GM12878 (cell line): ENCODE results near the gene MYL11. TPM values are rescaled to one million over a fixed set of nuclear protein-coding genes. Genes with fewer than 3 reads are reported as not detected.

Experiments
- ATAC-seq: fragments of 200-7000 bp; cut with Tn5 transposase; 3 replicates; pipeline ENCODE4 v1.9.1; 2020; ENCODE audit warnings: mild to moderate bottlenecking, moderate library complexity
- BruUV-seq: library from RNA; stranded (reverse); fragments of 400-500 nt; replicated peaks from 2 replicates; lab custom pipeline; 2021; lab: Mats Ljungman, UMichigan
- CTCF ChIA-PET: fragments of 300-600 bp; sonication (Branson Sonifier 250); formaldehyde crosslinking; extraction: SDS; loops from one replicate; lab custom pipeline; 2021; ENCODE audit warnings: inconsistent platforms; lab: Yijun Ruan, JAX
- POLR2A ChIA-PET: fragments of 350-600 bp; formaldehyde crosslinking; extraction: SDS; loops from one replicate; lab custom pipeline; 2021; ENCODE audit warnings: inconsistent platforms; lab: Charles Lee
- RAD21 ChIA-PET: fragments of 300-600 bp; sonication (Branson Sonifier 250); formaldehyde crosslinking; loops from one replicate; lab custom pipeline; 2023; ENCODE audit warnings: antibody characterized with exemption; ENCODE audit not compliant: unreplicated experiment; lab: Charles Lee
- SMC1A ChIA-PET: fragments of 300-600 bp; sonication (Branson Sonifier 250); formaldehyde crosslinking; loops from one replicate; lab custom pipeline; 2023; ENCODE audit not compliant: unreplicated experiment, uncharacterized antibody; lab: Charles Lee
- DNase-seq: peaks from one replicate; pipeline ENCODE4 v3.0.0-alpha.2; 2011; ENCODE audit warnings: low read depth, low spot score
- FAIRE-seq: peaks from 3 replicates; lab custom pipeline; 2011; peaks lifted over from hg19 to GRCh38; lab: Jason Lieb, UNC
- H2AFZ ChIP-seq: 2 replicates; pipeline ENCODE4 v1.6.0; 2011; ENCODE audit warnings: low read depth, low read length, control low read depth; ENCODE audit not compliant: control insufficient read depth
- H3K27ac ChIP-seq: 2 replicates; pipeline ENCODE4 v1.5.1; 2011; ENCODE audit warnings: control low read depth; ENCODE audit not compliant: control insufficient read depth, insufficient read depth
- H3K27me3 ChIP-seq, 2 experiments: replicated peaks in 1 of 2; 2 replicates each; pipeline versions ENCODE4 v1.6.0 to v1.6.1; 2011; ENCODE audit warnings: low read length in 1 of 2; ENCODE audit not compliant: control insufficient read depth in 2 of 2, insufficient read depth in 2 of 2
- H3K36me3 ChIP-seq, 2 experiments: 2 replicates each; pipeline ENCODE4 v1.5.1; 2011; ENCODE audit warnings: low read length in 1 of 2; ENCODE audit not compliant: control insufficient read depth in 2 of 2, insufficient read depth in 2 of 2
- H3K4me1 ChIP-seq: 2 replicates; pipeline ENCODE4 v1.6.1; 2011; ENCODE audit warnings: mild to moderate bottlenecking, low read length, moderate library complexity, mixed read lengths; ENCODE audit not compliant: control insufficient read depth, insufficient read depth
- H3K4me2 ChIP-seq: 2 replicates; pipeline ENCODE4 v1.6.0; 2011; ENCODE audit warnings: control low read depth; ENCODE audit not compliant: control insufficient read depth, insufficient read depth
- H3K4me3 ChIP-seq: fragments of 200-600 bp; sonication (generic); 2 replicates; pipeline ENCODE4 v1.5.1; 2016
- H3K79me2 ChIP-seq: 2 replicates; pipeline ENCODE4 v1.6.0; 2011; ENCODE audit warnings: low read length; ENCODE audit not compliant: control insufficient read depth, insufficient read depth
- H3K9ac ChIP-seq: 2 replicates; pipeline ENCODE4 v1.8.0; 2011; ENCODE audit warnings: low read length, control low read depth, mixed read lengths; ENCODE audit not compliant: control insufficient read depth, insufficient read depth
- H3K9me3 ChIP-seq: replicated peaks from 3 replicates; pipeline ENCODE4 v1.5.1; 2011; ENCODE audit warnings: mild to moderate bottlenecking, low read length; ENCODE audit not compliant: control insufficient read depth, insufficient read depth
- H4K20me1 ChIP-seq: 2 replicates; pipeline ENCODE4 v1.6.0; 2011; ENCODE audit not compliant: control insufficient read depth, insufficient read depth
- BCL11A ChIP-seq: IDR thresholded peaks from 2 replicates; pipeline ENCODE4 v1.6.1; 2011; ENCODE audit warnings: low read depth, low read length
- BRCA1 ChIP-seq: IDR thresholded peaks from 2 replicates; pipeline ENCODE4 v1.6.1; 2011; ENCODE audit warnings: low read depth, low read length, improper control_type of control experiment
- ETV6 ChIP-seq, 2 experiments: fragments of 450-650 bp in 1 of 2; IDR thresholded peaks in 1 of 2; conservative IDR thresholded peaks in 1 of 2; 2 replicates each; pipeline ENCODE4 v1.6.1; 2014; ENCODE audit warnings: antibody characterized with exemption in 1 of 2, borderline replicate concordance in 1 of 2, low read depth in 1 of 2, mild to moderate bottlenecking in 1 of 2, moderate library complexity in 1 of 2
- SIN3A ChIP-seq: IDR thresholded peaks from 2 replicates; pipeline ENCODE4 v1.6.1; 2012; ENCODE audit warnings: low read depth, low read length, improper control_type of control experiment
- ZNF24 ChIP-seq: fragments of 450-650 bp; IDR thresholded peaks from 2 replicates; pipeline ENCODE4 v1.6.1; 2017; ENCODE audit warnings: antibody characterized with exemption, mild to moderate bottlenecking
- ZZZ3 ChIP-seq: IDR thresholded peaks from 2 replicates; pipeline ENCODE4 v1.6.1; 2011; ENCODE audit warnings: low read depth; ENCODE audit not compliant: control insufficient read depth, insufficient read length
- WGBS: methylation state at CpG from one replicate; pipeline ENCODE4 v1.1.6; 2016; ENCODE audit warnings: low lambda C conversion rate; ENCODE audit not compliant: insufficient replicate concordance, insufficient coverage; ENCODE audit errors: missing lambda C conversion rate; 5-methylcytosine and 5-hydroxymethylcytosine counted together
- in situ Hi-C: fragments of 300-500 bp; cut with MboI; formaldehyde crosslinking; loops from 9 replicates; pipeline ENCODE4 v1.14.3; 2018; ENCODE audit warnings: mixed read lengths
- intact Hi-C: fragments of 100-400 bp; cut with micrococcal nuclease; formaldehyde crosslinking; loops from one replicate; pipeline ENCODE4 v1.14.2; 2022; ENCODE audit not compliant: unreplicated experiment
- polyA plus RNA-seq, 11 experiments: library from polyadenylated mRNA; depleted of rRNA in 4 of 11; unstranded in 6 of 11; stranded (reverse) in 5 of 11; fragments of >200 nt; fragmentation: Nextera tagmentation in 4 of 11; fragmentation: Illumina TruSeq in 1 of 11; extraction: Ambion mirVana in 4 of 11; extraction: Trizol in 1 of 11; gene quantifications; 1 replicate in 1 of 11; 2 replicates in 10 of 11; pipeline versions ENCODE4 v1.2.1 to v1.2.3, GENCODE V29; 2011 to 2016; ENCODE audit warnings: inconsistent platforms in 2 of 11, missing spikeins in 2 of 11, low read depth in 1 of 11
- total RNA-seq, 4 experiments: library from RNA; depleted of rRNA in 3 of 4; stranded (reverse); fragments of >200 nt in 3 of 4; fragmentation: Illumina TruSeq in 1 of 4; extraction: Trizol in 1 of 4; gene quantifications; 2 replicates each; pipeline versions ENCODE4 v1.2.1 to v1.2.3, GENCODE V29; 2013 to 2021
- TF ChIP-seq, protein P1 (sequence below): IDR thresholded peaks from 2 replicates; pipeline ENCODE4 v1.6.1; 2012; ENCODE audit warnings: improper control_type of control experiment, low read depth, low read length; ENCODE audit not compliant: insufficient replicate concordance

The MYL11 gene
- total and polyA plus RNA-seq, 10 of the 15 experiments (the other 5 are each of a cell fraction or from before 2014, with no cell fraction given): 0.19 to 1.2 (median 0.61) TPM; not detected in 5

- ChIA-PET CTCF (interaction anchor here (0.8 to 2.8 kb wide), 6 partner anchors 16 to 262 kb away, joined by 3 to 15 read pairs (median 4); partner anchors contain the start of genes TBC1D10B and ZNF771), SMC1A (interaction anchor here (0.8 to 2.0 kb wide), 3 partner anchors 11 to 261 kb away, joined by 3 to 5 read pairs (median 4); no protein-coding TSS in a partner anchor), RAD21 (interaction anchor here (1.1 to 4.3 kb wide), 4 partner anchors 12 to 56 kb away, joined by 3 to 33 read pairs (median 8); partner anchors contain the start of gene TBC1D10B), POLR2A (interaction anchor here (0.6 to 3.8 kb wide), 7 partner anchors 12 to 227 kb away, joined by 3 to 21 read pairs (median 4); partner anchors contain the start of genes CORO1A, SEPTIN1 and TBC1D10B)
- Histone ChIP-seq H3K4me2 (peak overlapping the region; percentile 99; the same call in 1 of the 2 replicates), H3K27me3 (no peaks in the 10 kb centered on the region), H2AFZ (no peak overlapping the region), H4K20me1 (peaks cover 8% of the 10 kb centered on the region), H3K36me3 (peaks cover 3 to 17% of the 10 kb centered on the region in 2 experiments), H3K4me3 (peak overlapping the region; percentile 94; the same call in 1 of the 2 replicates), H3K27ac (no peak overlapping the region), H3K79me2 (peaks cover 18% of the 10 kb centered on the region), H3K9ac (peak overlapping the region; percentile 88; the same call in 1 of the 2 replicates), H3K4me1 (peaks cover 40% of the 10 kb centered on the region), H3K9me3 (no peaks in the 10 kb centered on the region)
- intact Hi-C loops: loop anchor here (2.0 to 10.0 kb wide), 2 partner anchors 17 to 259 kb away; partner anchors contain the start of genes TBC1D10B, TBX6 and YPEL3
- in situ Hi-C loops: no loop called here
- ATAC-seq: no peak
- TF ChIP-seq SIN3A (no peak), ZNF24 (no peak), ETV6 (conservative IDR thresholded peaks at IDR 0.05 in 1 of 2, IDR thresholded peaks at IDR 0.05 in 1 of 2; ENCODE audit: borderline replicate concordance in 1 of 2, low read depth in 1 of 2) (no peak), ZZZ3 (no peak), BCL11A (no peak), BRCA1 (no peak)
- TF ChIP-seq, protein P1, sequence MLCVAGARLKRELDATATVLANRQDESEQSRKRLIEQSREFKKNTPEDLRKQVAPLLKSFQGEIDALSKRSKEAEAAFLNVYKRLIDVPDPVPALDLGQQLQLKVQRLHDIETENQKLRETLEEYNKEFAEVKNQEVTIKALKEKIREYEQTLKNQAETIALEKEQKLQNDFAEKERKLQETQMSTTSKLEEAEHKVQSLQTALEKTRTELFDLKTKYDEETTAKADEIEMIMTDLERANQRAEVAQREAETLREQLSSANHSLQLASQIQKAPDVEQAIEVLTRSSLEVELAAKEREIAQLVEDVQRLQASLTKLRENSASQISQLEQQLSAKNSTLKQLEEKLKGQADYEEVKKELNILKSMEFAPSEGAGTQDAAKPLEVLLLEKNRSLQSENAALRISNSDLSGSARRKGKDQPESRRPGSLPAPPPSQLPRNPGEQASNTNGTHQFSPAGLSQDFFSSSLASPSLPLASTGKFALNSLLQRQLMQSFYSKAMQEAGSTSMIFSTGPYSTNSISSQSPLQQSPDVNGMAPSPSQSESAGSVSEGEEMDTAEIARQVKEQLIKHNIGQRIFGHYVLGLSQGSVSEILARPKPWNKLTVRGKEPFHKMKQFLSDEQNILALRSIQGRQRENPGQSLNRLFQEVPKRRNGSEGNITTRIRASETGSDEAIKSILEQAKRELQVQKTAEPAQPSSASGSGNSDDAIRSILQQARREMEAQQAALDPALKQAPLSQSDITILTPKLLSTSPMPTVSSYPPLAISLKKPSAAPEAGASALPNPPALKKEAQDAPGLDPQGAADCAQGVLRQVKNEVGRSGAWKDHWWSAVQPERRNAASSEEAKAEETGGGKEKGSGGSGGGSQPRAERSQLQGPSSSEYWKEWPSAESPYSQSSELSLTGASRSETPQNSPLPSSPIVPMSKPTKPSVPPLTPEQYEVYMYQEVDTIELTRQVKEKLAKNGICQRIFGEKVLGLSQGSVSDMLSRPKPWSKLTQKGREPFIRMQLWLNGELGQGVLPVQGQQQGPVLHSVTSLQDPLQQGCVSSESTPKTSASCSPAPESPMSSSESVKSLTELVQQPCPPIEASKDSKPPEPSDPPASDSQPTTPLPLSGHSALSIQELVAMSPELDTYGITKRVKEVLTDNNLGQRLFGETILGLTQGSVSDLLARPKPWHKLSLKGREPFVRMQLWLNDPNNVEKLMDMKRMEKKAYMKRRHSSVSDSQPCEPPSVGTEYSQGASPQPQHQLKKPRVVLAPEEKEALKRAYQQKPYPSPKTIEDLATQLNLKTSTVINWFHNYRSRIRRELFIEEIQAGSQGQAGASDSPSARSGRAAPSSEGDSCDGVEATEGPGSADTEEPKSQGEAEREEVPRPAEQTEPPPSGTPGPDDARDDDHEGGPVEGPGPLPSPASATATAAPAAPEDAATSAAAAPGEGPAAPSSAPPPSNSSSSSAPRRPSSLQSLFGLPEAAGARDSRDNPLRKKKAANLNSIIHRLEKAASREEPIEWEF: no peak
- no peak for DNase-seq
- no peak for FAIRE-seq
- BruUV-seq: no TSS peak
- 88% methylated on average over 21 of the region's 23 CpGs for WGBS
Measured at GRCh38 chr16:30353438-30354129, 21.0 kb upstream of the MYL11 start.
